Kidney capillary endothelial cell (primary cell): ENCODE data around the gene ASRGL1.
"Not testable (repeated sequence)": the region's sequence is repeated elsewhere in the genome, so short reads cannot be mapped to it uniquely, and the experiment has no call there.

Source experiments
- DNase-seq: peaks from one replicate; pipeline ENCODE4 v3.0.0-alpha.2; 2018; ENCODE audit warnings: low spot score

ASRGL1 gene

GRCh38 chr11:62352355-62353336 lies 15.4 kb downstream of the ASRGL1 start:
- DNase-seq = no peak

GRCh38 chr11:62353841-62354240 lies 16.6 kb downstream of the ASRGL1 start:
- DNase-seq = no peak

- DNase-seq = no peak
Observed at GRCh38 chr11:62358273-62358672, 21.0 kb downstream of the ASRGL1 start.

- no peak for DNase-seq
Observed at GRCh38 chr11:62359475-62359874, 22.2 kb downstream of the ASRGL1 start.

GRCh38 chr11:62360685-62361084 lies 23.4 kb downstream of the ASRGL1 start:
- no peak for DNase-seq

- not testable (repeated sequence) for DNase-seq
Observed at GRCh38 chr11:62368861-62369477, 31.7 kb downstream of the ASRGL1 start.

GRCh38 chr11:62370743-62371440 lies 33.6 kb downstream of the ASRGL1 start:
- no peak for DNase-seq

- no peak for DNase-seq
Observed at GRCh38 chr11:62372871-62373270, 35.6 kb downstream of the ASRGL1 start.

GRCh38 chr11:62373464-62374119 lies 36.3 kb downstream of the ASRGL1 start:
- no peak for DNase-seq

- no peak for DNase-seq
Observed at GRCh38 chr11:62374801-62375200, 37.6 kb downstream of the ASRGL1 start.

- peak; percentile 51 for DNase-seq
Observed at GRCh38 chr11:62378459-62379063, 41.3 kb downstream of the ASRGL1 start.

- not testable (repeated sequence) for DNase-seq
Observed at GRCh38 chr11:62379586-62379985, 42.3 kb downstream of the ASRGL1 start.

GRCh38 chr11:62380821-62381245 lies 43.6 kb downstream of the ASRGL1 start:
- DNase-seq = peak; percentile 64

GRCh38 chr11:62383822-62384221 lies 46.6 kb downstream of the ASRGL1 start:
- no peak for DNase-seq

GRCh38 chr11:62386083-62386482 lies 48.8 kb downstream of the ASRGL1 start:
- not testable (repeated sequence) for DNase-seq

GRCh38 chr11:62387381-62387780 lies 50.1 kb downstream of the ASRGL1 start:
- no peak for DNase-seq

GRCh38 chr11:62388999-62389398 lies 51.8 kb downstream of the ASRGL1 start:
- no peak for DNase-seq

GRCh38 chr11:62390237-62390636 lies 53.0 kb downstream of the ASRGL1 start:
- DNase-seq = no peak

GRCh38 chr11:62390722-62391121 lies 53.5 kb downstream of the ASRGL1 start:
- no peak for DNase-seq

- DNase-seq = no peak
Observed at GRCh38 chr11:62391642-62392425, 54.6 kb downstream of the ASRGL1 start.

- DNase-seq = no peak
Observed at GRCh38 chr11:62392506-62392905, 55.3 kb downstream of the ASRGL1 start.
